Panc1 (cell line): ENCODE measurements around the gene KCNQ4. TPM values are rescaled to one million over a fixed set of nuclear protein-coding genes. Genes with fewer than 3 reads are reported as not detected.

ENCODE experiments used
- ATAC-seq: fragments of 200-7000 bp; cut with Tn5 transposase; 2 replicates; pipeline ENCODE4 v1.9.1; 2020; ENCODE audit warnings: mild to moderate bottlenecking, moderate library complexity
- BruUV-seq: library from RNA; stranded (reverse); fragments of 400-500 nt; replicated peaks from 2 replicates; lab custom pipeline; 2021; lab: Mats Ljungman, UMichigan
- CTCF ChIA-PET: fragments of 300-600 bp; sonication (Branson Sonifier 250); formaldehyde crosslinking; loops from one replicate; lab custom pipeline; 2022; ENCODE audit warnings: antibody characterized with exemption; lab: Charles Lee
- POLR2A ChIA-PET: fragments of 300-600 bp; sonication (Branson Sonifier 250); formaldehyde crosslinking; loops from one replicate; lab custom pipeline; 2022; ENCODE audit warnings: antibody characterized with exemption; lab: Charles Lee
- DNase-seq: peaks from one replicate; pipeline ENCODE4 v3.0.0-alpha.2; 2010; ENCODE audit warnings: low read depth, low spot score
- H3K27ac ChIP-seq: 2 replicates; pipeline ENCODE4 v1.5.1; 2011; ENCODE audit warnings: mild to moderate bottlenecking, low read length, inconsistent platforms
- H3K27me3 ChIP-seq: fragments of 200-500 bp; sonication (Bioruptor generic); 2 replicates; pipeline ENCODE4 v1.6.0; 2014; ENCODE audit warnings: low read length, inconsistent platforms; ENCODE audit not compliant: control insufficient read depth, insufficient read depth
- H3K36me3 ChIP-seq: fragments of 200-500 bp; sonication (Bioruptor generic); 2 replicates; pipeline ENCODE4 v1.5.1; 2014; ENCODE audit warnings: inconsistent platforms, mild to moderate bottlenecking, low read length, moderate library complexity; ENCODE audit not compliant: control insufficient read depth, insufficient read depth
- H3K4me1 ChIP-seq: 2 replicates; pipeline ENCODE4 v1.5.1; 2011; ENCODE audit warnings: inconsistent platforms, mild to moderate bottlenecking, low read length, moderate library complexity; ENCODE audit not compliant: control insufficient read depth, insufficient read depth
- H3K4me3 ChIP-seq, 2 experiments: 2 replicates each; pipeline ENCODE4 v1.5.1; 2011 to 2012; ENCODE audit warnings: low read depth in 2 of 2, low read length in 2 of 2, mild to moderate bottlenecking in 2 of 2, inconsistent platforms in 1 of 2, moderate library complexity in 1 of 2
- H3K9me3 ChIP-seq: fragments of 200-500 bp; sonication (Bioruptor generic); 2 replicates; pipeline ENCODE4 v1.5.1; 2014; ENCODE audit warnings: low read depth, mild to moderate bottlenecking, inconsistent platforms, low read length, moderate library complexity; ENCODE audit not compliant: control insufficient read depth, insufficient read depth
- POLR2AphosphoS5 ChIP-seq: IDR thresholded peaks from 2 replicates; pipeline ENCODE4 v1.6.1; 2012; ENCODE audit warnings: mild to moderate bottlenecking, low read depth, low read length, moderate library complexity
- SIN3A ChIP-seq: IDR thresholded peaks from 2 replicates; pipeline ENCODE4 v1.6.1; 2012; ENCODE audit warnings: low read depth, mild to moderate bottlenecking, low read length, moderate library complexity, borderline replicate concordance; ENCODE audit not compliant: insufficient read depth
- TCF7L2 ChIP-seq: IDR thresholded peaks from 2 replicates; pipeline ENCODE4 v1.6.1; 2011; ENCODE audit warnings: mild to moderate bottlenecking, low read depth, low read length, inconsistent platforms
- in situ Hi-C: cut with HindIII; loops from 2 replicates; pipeline ENCODE4 v1.10.0; 2016; ENCODE audit warnings: low sequenced_read_pairs, low pct_unique_long_range_greater_than_20kb
- intact Hi-C: fragments of 100-400 bp; cut with micrococcal nuclease; formaldehyde crosslinking; loops from one replicate; pipeline ENCODE4 v1.10.0; 2022; ENCODE audit not compliant: unreplicated experiment
- microRNA-seq: library from miRNA; unstranded; fragments of <30 nt; microRNA quantifications from one replicate; pipeline ENCODE4 v1.1.0, GENCODE V29; 2020; ENCODE audit not compliant: unreplicated experiment
- total RNA-seq: library from RNA; stranded (reverse); gene quantifications from one replicate; pipeline ENCODE4 v1.2.1, GENCODE V29; 2021; ENCODE audit not compliant: unreplicated experiment
- TF ChIP-seq, protein P1 (sequence below), 2 experiments: IDR thresholded peaks; 2 replicates each; pipeline ENCODE4 v1.6.1; 2011 to 2012; ENCODE audit warnings: low read depth in 2 of 2, control low read depth in 1 of 2, low read length in 1 of 2, mild to moderate bottlenecking in 1 of 2, moderate library complexity in 1 of 2; ENCODE audit not compliant: insufficient read depth in 1 of 2
- TF ChIP-seq, protein P2 (sequence below): fragments of 450-650 bp; IDR thresholded peaks from 2 replicates; pipeline ENCODE4 v1.5.1; 2017; ENCODE audit warnings: mild to moderate bottlenecking

KCNQ4 gene
- total RNA-seq, 1 experiment from 2014 or later = 2.6 TPM

DNA sequence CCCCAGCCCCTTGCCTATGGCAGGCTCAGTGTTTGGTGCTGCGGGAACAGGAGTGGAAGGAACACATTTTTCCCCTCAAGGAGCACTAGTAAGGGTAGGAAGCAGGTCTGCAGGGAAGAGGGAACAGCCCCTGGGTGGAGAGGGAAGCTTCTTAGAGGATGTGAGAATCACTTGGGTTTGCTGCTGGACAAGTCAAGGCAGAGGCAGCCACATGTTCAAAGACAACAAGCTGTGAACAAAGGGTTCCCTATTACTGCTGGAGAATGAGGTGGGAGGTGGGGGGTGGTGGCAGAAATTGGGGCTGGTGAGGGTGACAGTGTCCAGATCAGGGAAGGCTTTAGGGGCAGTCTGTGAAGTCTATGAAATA, 103.4 kb downstream of the KCNQ4 start:
- in situ Hi-C loops (no loop called here), intact Hi-C loops (no loop called here)
- Histone ChIP-seq H3K4me1 (peaks cover 12% of the 10 kb centered on the region; the same call in 1 of the 2 replicates), H3K9me3 (no peaks in the 10 kb centered on the region), H3K4me3 (no peak overlapping the region), H3K27ac (peak overlapping the region; percentile 5), H3K36me3 (no peaks in the 10 kb centered on the region), H3K27me3 (no peaks in the 10 kb centered on the region)
- CTCF ChIA-PET = interaction anchor here (0.5 kb wide), 1 partner anchor 12 kb away, joined by 5 read pairs; no protein-coding TSS in a partner anchor
- BruUV-seq = no TSS peak
- POLR2A ChIA-PET = no interaction called here
- DNase-seq (no peak), ATAC-seq (no peak)
- TF ChIP-seq, protein P1, sequence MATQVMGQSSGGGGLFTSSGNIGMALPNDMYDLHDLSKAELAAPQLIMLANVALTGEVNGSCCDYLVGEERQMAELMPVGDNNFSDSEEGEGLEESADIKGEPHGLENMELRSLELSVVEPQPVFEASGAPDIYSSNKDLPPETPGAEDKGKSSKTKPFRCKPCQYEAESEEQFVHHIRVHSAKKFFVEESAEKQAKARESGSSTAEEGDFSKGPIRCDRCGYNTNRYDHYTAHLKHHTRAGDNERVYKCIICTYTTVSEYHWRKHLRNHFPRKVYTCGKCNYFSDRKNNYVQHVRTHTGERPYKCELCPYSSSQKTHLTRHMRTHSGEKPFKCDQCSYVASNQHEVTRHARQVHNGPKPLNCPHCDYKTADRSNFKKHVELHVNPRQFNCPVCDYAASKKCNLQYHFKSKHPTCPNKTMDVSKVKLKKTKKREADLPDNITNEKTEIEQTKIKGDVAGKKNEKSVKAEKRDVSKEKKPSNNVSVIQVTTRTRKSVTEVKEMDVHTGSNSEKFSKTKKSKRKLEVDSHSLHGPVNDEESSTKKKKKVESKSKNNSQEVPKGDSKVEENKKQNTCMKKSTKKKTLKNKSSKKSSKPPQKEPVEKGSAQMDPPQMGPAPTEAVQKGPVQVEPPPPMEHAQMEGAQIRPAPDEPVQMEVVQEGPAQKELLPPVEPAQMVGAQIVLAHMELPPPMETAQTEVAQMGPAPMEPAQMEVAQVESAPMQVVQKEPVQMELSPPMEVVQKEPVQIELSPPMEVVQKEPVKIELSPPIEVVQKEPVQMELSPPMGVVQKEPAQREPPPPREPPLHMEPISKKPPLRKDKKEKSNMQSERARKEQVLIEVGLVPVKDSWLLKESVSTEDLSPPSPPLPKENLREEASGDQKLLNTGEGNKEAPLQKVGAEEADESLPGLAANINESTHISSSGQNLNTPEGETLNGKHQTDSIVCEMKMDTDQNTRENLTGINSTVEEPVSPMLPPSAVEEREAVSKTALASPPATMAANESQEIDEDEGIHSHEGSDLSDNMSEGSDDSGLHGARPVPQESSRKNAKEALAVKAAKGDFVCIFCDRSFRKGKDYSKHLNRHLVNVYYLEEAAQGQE (IDR thresholded peaks at IDR 0.05; ENCODE audit: insufficient read depth in 1 of 2, low read depth in 2 of 2, low read length in 1 of 2) = no peak
- no peak for TF ChIP-seq SIN3A
- TF ChIP-seq, protein P2, sequence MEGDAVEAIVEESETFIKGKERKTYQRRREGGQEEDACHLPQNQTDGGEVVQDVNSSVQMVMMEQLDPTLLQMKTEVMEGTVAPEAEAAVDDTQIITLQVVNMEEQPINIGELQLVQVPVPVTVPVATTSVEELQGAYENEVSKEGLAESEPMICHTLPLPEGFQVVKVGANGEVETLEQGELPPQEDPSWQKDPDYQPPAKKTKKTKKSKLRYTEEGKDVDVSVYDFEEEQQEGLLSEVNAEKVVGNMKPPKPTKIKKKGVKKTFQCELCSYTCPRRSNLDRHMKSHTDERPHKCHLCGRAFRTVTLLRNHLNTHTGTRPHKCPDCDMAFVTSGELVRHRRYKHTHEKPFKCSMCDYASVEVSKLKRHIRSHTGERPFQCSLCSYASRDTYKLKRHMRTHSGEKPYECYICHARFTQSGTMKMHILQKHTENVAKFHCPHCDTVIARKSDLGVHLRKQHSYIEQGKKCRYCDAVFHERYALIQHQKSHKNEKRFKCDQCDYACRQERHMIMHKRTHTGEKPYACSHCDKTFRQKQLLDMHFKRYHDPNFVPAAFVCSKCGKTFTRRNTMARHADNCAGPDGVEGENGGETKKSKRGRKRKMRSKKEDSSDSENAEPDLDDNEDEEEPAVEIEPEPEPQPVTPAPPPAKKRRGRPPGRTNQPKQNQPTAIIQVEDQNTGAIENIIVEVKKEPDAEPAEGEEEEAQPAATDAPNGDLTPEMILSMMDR = no peak
- TF ChIP-seq TCF7L2 = no peak
- no peak for TF ChIP-seq POLR2AphosphoS5

DNA sequence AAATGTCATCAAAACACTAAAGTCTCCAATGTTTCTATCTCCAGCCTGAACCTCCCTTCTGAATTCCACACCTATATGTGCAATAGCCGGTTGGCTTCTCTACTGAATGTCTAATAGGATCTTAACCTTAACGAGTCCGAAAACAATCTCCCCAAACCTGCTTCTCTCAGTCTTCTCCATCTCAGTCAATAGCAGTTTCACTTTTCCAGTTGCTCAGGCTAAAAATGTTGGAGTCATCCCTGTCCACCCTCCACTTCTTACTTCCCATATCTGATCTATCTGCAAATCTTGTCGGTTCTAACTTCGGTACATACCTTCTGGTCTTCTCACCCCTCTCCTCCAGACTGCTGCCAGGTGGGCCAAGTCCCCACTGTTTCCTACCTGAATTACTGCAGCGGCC, 104.1 kb downstream of the KCNQ4 start:
- no peaks in the 10 kb centered on the region for H3K9me3 ChIP-seq
- ChIA-PET POLR2A (interaction anchor here (0.6 kb wide), 1 partner anchor 30 kb away, joined by 4 read pairs; no protein-coding TSS in a partner anchor), CTCF (interaction anchor here (0.5 kb wide), 1 partner anchor 13 kb away, joined by 5 read pairs; no protein-coding TSS in a partner anchor)
- peak overlapping the region; percentile 64 for H3K27ac ChIP-seq
- no TSS peak for BruUV-seq
- in situ Hi-C loops = no loop called here
- no peak overlapping the region for H3K4me3 ChIP-seq
- H3K27me3 ChIP-seq = no peaks in the 10 kb centered on the region
- DNase-seq = no peak
- ATAC-seq = no peak
- H3K36me3 ChIP-seq = no peaks in the 10 kb centered on the region
- no peak for TF ChIP-seq TCF7L2
- TF ChIP-seq, protein P2 = no peak
- intact Hi-C loops = no loop called here
- peaks cover 12% of the 10 kb centered on the region; the same call in 1 of the 2 replicates for H3K4me1 ChIP-seq

Small RNA genes lying within 50 kb of the gene (microRNA-seq; reads per million reads assigned to microRNA genes)
- gene MIR30C1 (89.6 reads per million, percentile 55 among the genes with 10 or more reads in this experiment), gene MIR30E (10,446 reads per million, percentile 96 among the genes with 10 or more reads in this experiment)

Other genes starting within 250 kb of the KCNQ4 start
- gene RIMS3, start 118.1 kb upstream of the KCNQ4 start, total RNA-seq = 5.7 TPM
- gene NFYC, start 92.1 kb upstream of the KCNQ4 start, total RNA-seq = 81.9 TPM
- gene CITED4, start 78.6 kb downstream of the KCNQ4 start, total RNA-seq = 145 TPM
- 166 TPM for gene CTPS1, start 195.9 kb downstream of the KCNQ4 start, total RNA-seq
- 0.10 TPM for gene SLFNL1, start 237.9 kb downstream of the KCNQ4 start, total RNA-seq